ENCODE results near the gene RRP36. TPM values are rescaled to one million over a fixed set of nuclear protein-coding genes. Genes with fewer than 3 reads are reported as not detected.

The RRP36 gene, protein sequence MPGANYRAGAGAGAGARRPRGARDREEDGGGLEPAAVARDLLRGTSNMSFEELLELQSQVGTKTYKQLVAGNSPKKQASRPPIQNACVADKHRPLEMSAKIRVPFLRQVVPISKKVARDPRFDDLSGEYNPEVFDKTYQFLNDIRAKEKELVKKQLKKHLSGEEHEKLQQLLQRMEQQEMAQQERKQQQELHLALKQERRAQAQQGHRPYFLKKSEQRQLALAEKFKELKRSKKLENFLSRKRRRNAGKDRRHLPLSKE
- 10 to 100 TPM; 52.8 to 62.5 (median 59.8) TPM for total RNA-seq

DNA sequence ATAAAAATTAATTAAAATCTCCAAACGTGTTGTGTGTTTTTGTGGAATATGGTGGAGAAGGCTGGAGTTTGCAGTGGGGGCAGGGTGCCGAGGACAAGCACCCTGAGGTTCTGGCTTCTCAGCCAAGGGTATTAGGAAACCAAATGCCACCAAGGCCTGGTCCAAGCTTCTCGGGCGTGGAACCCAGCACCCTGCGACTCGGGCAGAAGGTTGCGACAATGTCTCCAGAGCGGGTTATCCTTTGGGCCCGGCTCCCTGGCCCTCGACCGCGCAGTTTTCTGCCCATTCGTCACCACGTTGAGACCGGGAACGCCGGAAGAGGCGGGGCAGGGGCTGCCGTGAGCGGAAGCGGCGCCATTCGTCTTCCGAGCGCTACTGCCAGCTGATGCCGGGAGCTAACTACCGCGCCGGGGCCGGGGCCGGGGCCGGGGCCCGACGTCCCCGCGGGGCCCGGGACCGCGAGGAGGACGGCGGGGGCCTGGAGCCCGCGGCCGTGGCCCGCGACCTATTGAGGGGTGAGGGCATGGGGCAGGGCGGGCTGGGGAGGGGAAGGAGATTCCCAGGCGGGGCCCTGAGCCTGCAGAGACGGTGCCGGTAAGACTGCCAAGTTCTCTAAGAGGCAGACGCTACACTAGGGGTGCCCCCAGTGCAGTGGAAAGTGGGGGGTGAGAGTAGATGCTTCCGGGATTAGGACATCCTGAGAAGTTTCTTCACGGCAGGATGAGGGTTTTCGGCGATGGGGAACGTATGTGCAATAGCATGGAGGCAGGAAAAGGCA lies at the start of gene RRP36:
TSS of gene RRP36 (plus strand) at position 354 of the 778 bp plus-strand sequence. CDS start at position 386, 32 bp downstream.
- Histone ChIP-seq H3K9me3 (no peaks in the 10 kb centered on the region), H3K4me1 (peaks cover 0 to 56% (median 31%) of the 10 kb centered on the region in 3 donors), H3K4me3 (peak within 1 kb of the TSS; percentile 63 to 86), H3K27me3 (no peaks in the 10 kb centered on the region), H3K27ac (peak within 1 kb of the TSS; percentile 34 to 94 (median 90)), H3K36me3 (peaks cover 0 to 75% of the 10 kb centered on the region in 2 donors)
- peak; percentile 86 for TF ChIP-seq POLR2AphosphoS5 (IDR thresholded peaks at IDR 0.05)
- TF ChIP-seq EP300 (IDR thresholded peaks at IDR 0.05) = no peak
- TF ChIP-seq POLR2A (IDR thresholded peaks at IDR 0.05) = peak; percentile 43 to 49
- TF ChIP-seq, protein P1, sequence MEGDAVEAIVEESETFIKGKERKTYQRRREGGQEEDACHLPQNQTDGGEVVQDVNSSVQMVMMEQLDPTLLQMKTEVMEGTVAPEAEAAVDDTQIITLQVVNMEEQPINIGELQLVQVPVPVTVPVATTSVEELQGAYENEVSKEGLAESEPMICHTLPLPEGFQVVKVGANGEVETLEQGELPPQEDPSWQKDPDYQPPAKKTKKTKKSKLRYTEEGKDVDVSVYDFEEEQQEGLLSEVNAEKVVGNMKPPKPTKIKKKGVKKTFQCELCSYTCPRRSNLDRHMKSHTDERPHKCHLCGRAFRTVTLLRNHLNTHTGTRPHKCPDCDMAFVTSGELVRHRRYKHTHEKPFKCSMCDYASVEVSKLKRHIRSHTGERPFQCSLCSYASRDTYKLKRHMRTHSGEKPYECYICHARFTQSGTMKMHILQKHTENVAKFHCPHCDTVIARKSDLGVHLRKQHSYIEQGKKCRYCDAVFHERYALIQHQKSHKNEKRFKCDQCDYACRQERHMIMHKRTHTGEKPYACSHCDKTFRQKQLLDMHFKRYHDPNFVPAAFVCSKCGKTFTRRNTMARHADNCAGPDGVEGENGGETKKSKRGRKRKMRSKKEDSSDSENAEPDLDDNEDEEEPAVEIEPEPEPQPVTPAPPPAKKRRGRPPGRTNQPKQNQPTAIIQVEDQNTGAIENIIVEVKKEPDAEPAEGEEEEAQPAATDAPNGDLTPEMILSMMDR (IDR thresholded peaks at IDR 0.05) = no peak
- ATAC-seq = peak; percentile 92
- 0% methylated on average over 6 to 17 of the region's 56 CpGs for WGBS, 2 donors (ENCODE audit: low coverage in 1 of 2)

DNA sequence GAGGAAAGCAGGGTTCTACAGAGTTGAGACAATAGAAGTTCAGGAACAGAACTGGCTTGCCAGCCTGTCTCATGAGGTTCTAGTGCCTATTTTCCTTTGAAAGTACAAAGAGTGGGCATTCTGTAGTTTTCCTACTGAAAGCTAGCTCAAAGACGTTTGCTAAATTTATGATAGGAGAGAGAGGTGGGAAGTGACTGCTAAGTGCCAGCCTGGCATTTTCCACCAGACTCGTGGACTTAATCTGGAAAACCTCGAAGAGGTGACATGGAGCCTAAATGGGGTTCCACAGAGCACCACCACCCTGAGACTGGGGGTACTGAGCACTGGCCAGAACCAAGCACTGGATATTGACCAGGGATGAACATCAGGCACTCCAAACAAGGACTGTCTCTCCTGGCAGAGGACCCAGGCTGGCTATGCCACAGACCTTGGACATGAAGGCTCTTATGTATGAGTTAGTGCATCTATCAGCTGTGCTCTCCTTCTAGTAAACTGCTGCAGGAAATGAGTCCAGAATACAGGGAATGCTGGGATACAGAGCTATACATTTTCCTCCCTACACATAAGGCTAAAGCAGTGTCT lies 49.6 kb upstream of the RRP36 start:
- no peak for TF ChIP-seq EP300 (IDR thresholded peaks at IDR 0.05)
- TF ChIP-seq, protein P1 (IDR thresholded peaks at IDR 0.05) = no peak
- no peak for TF ChIP-seq POLR2A (IDR thresholded peaks at IDR 0.05)
- no peak for TF ChIP-seq POLR2AphosphoS5 (IDR thresholded peaks at IDR 0.05)
- 87 to 92% methylated on average over 3 of the region's 3 CpGs for WGBS, 2 donors (ENCODE audit: low coverage in 1 of 2)
- Histone ChIP-seq H3K4me3 (no peak overlapping the region), H3K27me3 (no peaks in the 10 kb centered on the region), H3K4me1 (peaks cover 0 to 13% (median 0%) of the 10 kb centered on the region in 3 donors), H3K36me3 (peaks cover 0 to 32% of the 10 kb centered on the region in 2 donors), H3K9me3 (no peaks in the 10 kb centered on the region), H3K27ac (no peak overlapping the region)
- ATAC-seq = no peak

DNA sequence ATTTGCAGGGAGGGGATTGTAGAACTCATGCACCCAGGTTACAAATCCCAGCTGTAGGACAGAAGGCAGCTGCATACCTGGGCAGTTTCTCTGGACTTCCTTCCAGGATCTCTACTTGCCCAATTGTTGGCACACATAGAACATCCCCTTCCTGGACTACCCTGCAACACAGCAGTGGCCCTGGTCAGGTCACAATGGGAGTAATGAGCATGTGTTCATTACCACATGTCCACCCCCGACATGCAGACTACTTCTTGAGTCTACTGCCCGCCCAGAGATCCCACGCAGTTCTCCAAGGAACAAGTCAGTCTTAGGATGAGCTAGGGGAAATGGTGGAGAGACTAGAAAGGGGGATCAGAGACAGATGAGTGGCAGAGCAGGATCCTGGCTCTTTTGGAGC lies 47.5 kb upstream of the RRP36 start:
- Histone ChIP-seq H3K36me3 (peaks cover 0 to 13% of the 10 kb centered on the region in 2 donors), H3K9me3 (no peaks in the 10 kb centered on the region), H3K27me3 (no peaks in the 10 kb centered on the region), H3K4me3 (no peak overlapping the region), H3K4me1 (peaks cover 0 to 30% (median 5%) of the 10 kb centered on the region in 3 donors), H3K27ac (no peak overlapping the region)
- WGBS, 2 donors (ENCODE audit: low coverage in 1 of 2) = 62% methylated on average over 3 of the region's 3 CpGs; no CpG with 5 or more reads in 1 of the 2 donors
- TF ChIP-seq, protein P1 (IDR thresholded peaks at IDR 0.05) = no peak
- no peak for ATAC-seq

DNA sequence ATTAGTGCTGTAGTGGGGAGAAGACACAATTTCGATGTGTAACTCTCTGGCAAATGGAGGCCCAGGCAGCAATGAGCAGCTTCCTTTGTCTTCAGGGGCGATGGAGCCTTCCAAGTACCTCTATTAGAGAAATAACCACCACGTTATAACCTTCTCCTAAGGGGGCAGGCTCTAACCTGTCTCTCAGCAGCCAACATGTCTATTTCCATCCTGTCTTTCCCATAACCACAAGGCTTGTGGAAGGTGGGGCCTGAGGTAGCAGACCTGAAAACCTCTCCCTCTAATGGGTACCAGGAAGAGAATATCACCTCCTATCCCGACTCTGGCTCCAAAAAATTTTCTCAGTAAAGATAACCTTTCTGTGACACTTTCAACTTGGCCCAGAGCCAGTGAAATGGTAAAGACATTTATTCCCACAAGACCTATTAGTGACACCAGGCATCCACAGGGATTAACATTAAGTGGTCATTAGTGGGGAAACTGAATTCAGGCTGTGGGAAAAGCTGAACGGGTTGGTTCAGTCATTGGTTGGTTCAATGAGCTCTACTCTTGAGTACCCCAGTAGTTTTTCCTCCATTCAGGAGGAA lies 46.4 kb upstream of the RRP36 start:
- WGBS, 2 donors (ENCODE audit: low coverage in 1 of 2) = 46 to 97% methylated on average over 2 to 3 of the region's 5 CpGs
- TF ChIP-seq, protein P1 (IDR thresholded peaks at IDR 0.05) = no peak
- TF ChIP-seq EP300 (IDR thresholded peaks at IDR 0.05) = no peak
- peaks cover 0 to 38% (median 10%) of the 10 kb centered on the region in 3 donors for H3K4me1 ChIP-seq
- no peaks in the 10 kb centered on the region for H3K27me3 ChIP-seq
- peaks cover 0 to 3% of the 10 kb centered on the region in 2 donors for H3K36me3 ChIP-seq
- no peak for ATAC-seq
- no peak overlapping the region for H3K27ac ChIP-seq
- no peaks in the 10 kb centered on the region for H3K9me3 ChIP-seq
- H3K4me3 ChIP-seq = no peak overlapping the region
